Stimulated activated naive CD8-positive, alpha-beta T cell treated with anti-CD3 and anti-CD28 coated beads, Interleukin-15, Interleukin-2, amounts not matched to agents 100 ng/mL and 50 ng/mL, for 24 hours (primary cell): ENCODE results near the gene ADAM10.

Source experiments
- H3K27ac Mint-ChIP-seq: one replicate; pipeline ENCODE4 v1.8.0; 2021; ENCODE audit warnings: mild to moderate bottlenecking, mixed read lengths
- H3K27me3 Mint-ChIP-seq: one replicate; pipeline ENCODE4 v1.8.0; 2021; ENCODE audit warnings: mixed read lengths
- H3K36me3 Mint-ChIP-seq: one replicate; pipeline ENCODE4 v1.8.0; 2021; ENCODE audit warnings: low read depth, mixed read lengths
- H3K4me1 Mint-ChIP-seq: one replicate; pipeline ENCODE4 v1.8.0; 2021; ENCODE audit warnings: low read depth, mixed read lengths
- H3K4me3 Mint-ChIP-seq: one replicate; pipeline ENCODE4 v1.8.0; 2021; ENCODE audit warnings: mild to moderate bottlenecking, mixed read lengths
- H3K9me3 Mint-ChIP-seq: one replicate; pipeline ENCODE4 v1.8.0; 2021; ENCODE audit warnings: mixed read lengths

Gene ADAM10

GRCh38 chr15:58710701-58711100 lies 38.8 kb downstream of the ADAM10 start:
- Mint-ChIP-seq H3K27ac (no peak overlapping the region), H3K9me3 (no peaks in the 10 kb centered on the region), H3K27me3 (no peaks in the 10 kb centered on the region), H3K4me1 (peaks cover 31% of the 10 kb centered on the region), H3K4me3 (no peak overlapping the region), H3K36me3 (peaks cover 46% of the 10 kb centered on the region)

- peaks cover 5% of the 10 kb centered on the region for H3K9me3 Mint-ChIP-seq
- H3K27me3 Mint-ChIP-seq: no peaks in the 10 kb centered on the region
- H3K36me3 Mint-ChIP-seq: peaks cover 47% of the 10 kb centered on the region
- peak overlapping the region; percentile 24 for H3K27ac Mint-ChIP-seq
- peaks cover 49% of the 10 kb centered on the region for H3K4me1 Mint-ChIP-seq
- H3K4me3 Mint-ChIP-seq: no peak overlapping the region
These were observed 42.1 kb downstream of the ADAM10 start for GRCh38 chr15:58707397-58707796.

- H3K4me1 Mint-ChIP-seq: peaks cover 66% of the 10 kb centered on the region
- H3K9me3 Mint-ChIP-seq: peaks cover 5% of the 10 kb centered on the region
- no peaks in the 10 kb centered on the region for H3K27me3 Mint-ChIP-seq
- H3K4me3 Mint-ChIP-seq: no peak overlapping the region
- no peak overlapping the region for H3K27ac Mint-ChIP-seq
- H3K36me3 Mint-ChIP-seq: peaks cover 60% of the 10 kb centered on the region
These were observed 44.4 kb downstream of the ADAM10 start for GRCh38 chr15:58705105-58705504.

- Mint-ChIP-seq H3K9me3 (peaks cover 10% of the 10 kb centered on the region), H3K4me1 (peaks cover 71% of the 10 kb centered on the region), H3K4me3 (no peak overlapping the region), H3K27me3 (no peaks in the 10 kb centered on the region), H3K27ac (peak overlapping the region; percentile 31), H3K36me3 (peaks cover 62% of the 10 kb centered on the region)
These were observed 45.2 kb downstream of the ADAM10 start for GRCh38 chr15:58704155-58704865.

GRCh38 chr15:58703610-58704009 lies 45.9 kb downstream of the ADAM10 start:
- Mint-ChIP-seq H3K27me3 (no peaks in the 10 kb centered on the region), H3K9me3 (peaks cover 10% of the 10 kb centered on the region), H3K4me3 (no peak overlapping the region), H3K36me3 (peaks cover 67% of the 10 kb centered on the region), H3K27ac (peak overlapping the region; percentile 26), H3K4me1 (peaks cover 78% of the 10 kb centered on the region)

- H3K27ac Mint-ChIP-seq: no peak overlapping the region
- H3K36me3 Mint-ChIP-seq: peaks cover 66% of the 10 kb centered on the region
- no peaks in the 10 kb centered on the region for H3K27me3 Mint-ChIP-seq
- peaks cover 83% of the 10 kb centered on the region for H3K4me1 Mint-ChIP-seq
- H3K4me3 Mint-ChIP-seq: no peak overlapping the region
- H3K9me3 Mint-ChIP-seq: peaks cover 10% of the 10 kb centered on the region
These were observed 47.3 kb downstream of the ADAM10 start for GRCh38 chr15:58702233-58702632.

- Mint-ChIP-seq H3K27ac (no peak overlapping the region), H3K4me1 (peaks cover 86% of the 10 kb centered on the region), H3K9me3 (peaks cover 10% of the 10 kb centered on the region), H3K27me3 (no peaks in the 10 kb centered on the region), H3K36me3 (peaks cover 63% of the 10 kb centered on the region), H3K4me3 (no peak overlapping the region)
These were observed 48.1 kb downstream of the ADAM10 start for GRCh38 chr15:58701376-58701775.

- peak overlapping the region; percentile 37 for H3K27ac Mint-ChIP-seq
- peaks cover 80% of the 10 kb centered on the region for H3K4me1 Mint-ChIP-seq
- H3K36me3 Mint-ChIP-seq: peaks cover 57% of the 10 kb centered on the region
- H3K4me3 Mint-ChIP-seq: peak overlapping the region; percentile 14
- H3K27me3 Mint-ChIP-seq: no peaks in the 10 kb centered on the region
- peaks cover 10% of the 10 kb centered on the region for H3K9me3 Mint-ChIP-seq
These were observed 49.7 kb downstream of the ADAM10 start for GRCh38 chr15:58699769-58700168.

GRCh38 chr15:58698887-58699641 lies 50.4 kb downstream of the ADAM10 start:
- peak overlapping the region; percentile 56 for H3K27ac Mint-ChIP-seq
- H3K4me3 Mint-ChIP-seq: peak overlapping the region; percentile 1
- H3K36me3 Mint-ChIP-seq: peaks cover 50% of the 10 kb centered on the region
- H3K9me3 Mint-ChIP-seq: peaks cover 8% of the 10 kb centered on the region
- H3K4me1 Mint-ChIP-seq: peaks cover 80% of the 10 kb centered on the region
- H3K27me3 Mint-ChIP-seq: no peaks in the 10 kb centered on the region

GRCh38 chr15:58697220-58697619 lies 52.3 kb downstream of the ADAM10 start:
- Mint-ChIP-seq H3K36me3 (peaks cover 48% of the 10 kb centered on the region), H3K4me1 (peaks cover 69% of the 10 kb centered on the region)

GRCh38 chr15:58696738-58697137 lies 52.8 kb downstream of the ADAM10 start:
- Mint-ChIP-seq H3K9me3 (peaks cover 5% of the 10 kb centered on the region), H3K4me1 (peaks cover 65% of the 10 kb centered on the region), H3K27me3 (no peaks in the 10 kb centered on the region), H3K36me3 (peaks cover 46% of the 10 kb centered on the region), H3K4me3 (no peak overlapping the region), H3K27ac (no peak overlapping the region)

More at GRCh38 chr15:58697220-58697619, 52.3 kb downstream of the ADAM10 start:
- Mint-ChIP-seq H3K27ac (no peak overlapping the region), H3K9me3 (peaks cover 5% of the 10 kb centered on the region), H3K27me3 (no peaks in the 10 kb centered on the region), H3K4me3 (no peak overlapping the region)

- no peaks in the 10 kb centered on the region for H3K27me3 Mint-ChIP-seq
- peaks cover 32% of the 10 kb centered on the region for H3K36me3 Mint-ChIP-seq
- no peak overlapping the region for H3K27ac Mint-ChIP-seq
- H3K4me1 Mint-ChIP-seq: peaks cover 65% of the 10 kb centered on the region
- no peak overlapping the region for H3K4me3 Mint-ChIP-seq
- H3K9me3 Mint-ChIP-seq: peaks cover 3% of the 10 kb centered on the region
These were observed 54.7 kb downstream of the ADAM10 start for GRCh38 chr15:58694641-58695398.

- no peaks in the 10 kb centered on the region for H3K27me3 Mint-ChIP-seq
- H3K36me3 Mint-ChIP-seq: peaks cover 15% of the 10 kb centered on the region
- no peaks in the 10 kb centered on the region for H3K9me3 Mint-ChIP-seq
- peaks cover 41% of the 10 kb centered on the region for H3K4me1 Mint-ChIP-seq
- H3K27ac Mint-ChIP-seq: no peak overlapping the region
- no peak overlapping the region for H3K4me3 Mint-ChIP-seq
These were observed 58.8 kb downstream of the ADAM10 start for GRCh38 chr15:58690703-58691102.

- no peak overlapping the region for H3K27ac Mint-ChIP-seq
These were observed 59.9 kb downstream of the ADAM10 start for GRCh38 chr15:58689646-58690045.

GRCh38 chr15:58686286-58686685 lies 63.2 kb downstream of the ADAM10 start:
- Mint-ChIP-seq H3K9me3 (no peaks in the 10 kb centered on the region), H3K4me1 (peaks cover 39% of the 10 kb centered on the region), H3K27ac (no peak overlapping the region), H3K36me3 (peaks cover 9% of the 10 kb centered on the region), H3K4me3 (no peak overlapping the region), H3K27me3 (no peaks in the 10 kb centered on the region)

More at GRCh38 chr15:58689646-58690045, 59.9 kb downstream of the ADAM10 start:
- Mint-ChIP-seq H3K4me1 (peaks cover 42% of the 10 kb centered on the region), H3K4me3 (no peak overlapping the region), H3K9me3 (no peaks in the 10 kb centered on the region), H3K27me3 (no peaks in the 10 kb centered on the region), H3K36me3 (peaks cover 15% of the 10 kb centered on the region)
